ENCODE measurements around the gene LDB2.

LDB2 gene

GRCh38 chr4:16865897-16866283 is 32.6 kb downstream of the LDB2 start:
- DNase-seq (ENCODE audit: low spot score): no peak
- no peak for TF ChIP-seq CTCF (IDR thresholded peaks at IDR 0.05; ENCODE audit: extremely low read depth, missing control alignments)

- no peak for TF ChIP-seq CTCF (IDR thresholded peaks at IDR 0.05; ENCODE audit: extremely low read depth, missing control alignments)
- no peak for DNase-seq (ENCODE audit: low spot score)
Observed at GRCh38 chr4:16865209-16865896, 33.1 kb downstream of the LDB2 start.

- no peak for TF ChIP-seq CTCF (IDR thresholded peaks at IDR 0.05; ENCODE audit: extremely low read depth, missing control alignments)
- no peak for DNase-seq (ENCODE audit: low spot score)
Observed at GRCh38 chr4:16864199-16864598, 34.2 kb downstream of the LDB2 start.

- no peak for TF ChIP-seq CTCF (IDR thresholded peaks at IDR 0.05; ENCODE audit: extremely low read depth, missing control alignments)
Observed at GRCh38 chr4:16862697-16863096, 35.7 kb downstream of the LDB2 start.

GRCh38 chr4:16860516-16860915 is 37.9 kb downstream of the LDB2 start:
- TF ChIP-seq CTCF (IDR thresholded peaks at IDR 0.05; ENCODE audit: extremely low read depth, missing control alignments): no peak
- no peak for DNase-seq (ENCODE audit: low spot score)

More at GRCh38 chr4:16862697-16863096, 35.7 kb downstream of the LDB2 start:
- no peak for DNase-seq (ENCODE audit: low spot score)

GRCh38 chr4:16859031-16859430 is 39.4 kb downstream of the LDB2 start:
- no peak for TF ChIP-seq CTCF (IDR thresholded peaks at IDR 0.05; ENCODE audit: extremely low read depth, missing control alignments)

GRCh38 chr4:16858275-16858752 is 40.1 kb downstream of the LDB2 start:
- DNase-seq (ENCODE audit: low spot score): no peak
- no peak for TF ChIP-seq CTCF (IDR thresholded peaks at IDR 0.05; ENCODE audit: extremely low read depth, missing control alignments)

More at GRCh38 chr4:16859031-16859430, 39.4 kb downstream of the LDB2 start:
- no peak for DNase-seq (ENCODE audit: low spot score)

Measured in GM20000 (cell line).